Gastrocnemius medialis (tissue), 4 donors: Measurements from ENCODE around the gene ADARB2.

Experiments used
- CTCF ChIP-seq, 5 experiments: fragments of 450-650 bp in 3 of 5; fragments of 200-600 bp in 2 of 5; sonication (generic) in 2 of 5; IDR thresholded peaks in 4 of 5; conservative IDR thresholded peaks in 1 of 5; 1 replicate in 4 of 5; 2 replicates in 1 of 5; pipeline ENCODE4 v1.5.1; 2016 to 2019; ENCODE audit warnings: antibody characterized with exemption in 5 of 5, mild to moderate bottlenecking in 3 of 5, moderate library complexity in 3 of 5
- POLR2A ChIP-seq, 2 donors: fragments of 450-650 bp; IDR thresholded peaks; one replicate each; pipeline ENCODE4 v1.6.1; 2017; ENCODE audit warnings: antibody characterized with exemption in 2 of 2, mild to moderate bottlenecking in 2 of 2, moderate library complexity in 2 of 2

GRCh38 chr10:1151076-1152033, 586.0 kb downstream of the ADARB2 start:
- TF ChIP-seq CTCF (IDR thresholded peaks at IDR 0.05 in 4 of 5, conservative IDR thresholded peaks at IDR 0.05 in 1 of 5) (no peak), POLR2A (IDR thresholded peaks at IDR 0.05) (no peak)
